Measurements from ENCODE around the gene PLCL1.

GRCh38 chr2:197870137-197870536 lies 65.7 kb downstream of the PLCL1 start:
- TF ChIP-seq CTCF (IDR thresholded peaks at IDR 0.05; ENCODE audit: low read length) (no peak), EZH2 (IDR thresholded peaks at IDR 0.05; ENCODE audit: borderline replicate concordance, low read length) (no peak)
